Activated B cell treated with CpG ODN at 0.5 μM for 24 hours (primary cell): ENCODE data around the gene LY6G6F. TPM values are rescaled to one million over a fixed set of nuclear protein-coding genes. Genes with fewer than 3 reads are reported as not detected.

Source experiments
- ATAC-seq: fragments of 200-7000 bp; cut with Tn5 transposase; one replicate; pipeline ENCODE4 v1.10.0; 2021; ENCODE audit warnings: low read depth, mild to moderate bottlenecking, moderate library complexity
- CTCF ChIA-PET: fragments of 350-600 bp; sonication (Branson Sonifier 250); formaldehyde crosslinking; loops from one replicate; lab custom pipeline; 2021; ENCODE audit warnings: antibody characterized with exemption; lab: Charles Lee
- POLR2A ChIA-PET: fragments of 350-600 bp; sonication (Branson Sonifier 250); formaldehyde crosslinking; loops from one replicate; lab custom pipeline; 2021; ENCODE audit warnings: antibody characterized with exemption; lab: Charles Lee
- DNase-seq: peaks from one replicate; pipeline ENCODE4 v3.0.0; 2022
- H3K27ac Mint-ChIP-seq: one replicate; pipeline ENCODE4 v1.8.0; 2020; ENCODE audit warnings: mixed read lengths
- H3K27me3 Mint-ChIP-seq: one replicate; pipeline ENCODE4 v1.8.0; 2021; ENCODE audit warnings: mixed read lengths
- H3K36me3 Mint-ChIP-seq: one replicate; pipeline ENCODE4 v1.8.0; 2021; ENCODE audit warnings: low read depth, mixed read lengths
- H3K4me1 Mint-ChIP-seq: one replicate; pipeline ENCODE4 v1.8.0; 2021; ENCODE audit warnings: mixed read lengths
- H3K4me3 Mint-ChIP-seq: one replicate; pipeline ENCODE4 v1.8.0; 2020; ENCODE audit warnings: mild to moderate bottlenecking, mixed read lengths
- H3K9me3 Mint-ChIP-seq: one replicate; pipeline ENCODE4 v1.8.0; 2020; ENCODE audit warnings: mixed read lengths
- intact Hi-C: fragments of 100-400 bp; cut with micrococcal nuclease; formaldehyde crosslinking; loops from one replicate; pipeline ENCODE4 v1.15.1; 2024
- total RNA-seq: library from RNA; stranded (reverse); gene quantifications from 2 replicates; pipeline ENCODE4 v1.2.3, GENCODE V29; 2022
- TF ChIP-seq, protein P1 (sequence below): fragments of 200-600 bp; IDR thresholded peaks from one replicate; pipeline ENCODE4 v1.8.0; 2022; ENCODE audit warnings: antibody characterized with exemption, mild to moderate bottlenecking

LY6G6F gene
- total RNA-seq, 1 donor from 2014 or later = not detected

- CTCF ChIA-PET = no interaction called here
- TF ChIP-seq, protein P1, sequence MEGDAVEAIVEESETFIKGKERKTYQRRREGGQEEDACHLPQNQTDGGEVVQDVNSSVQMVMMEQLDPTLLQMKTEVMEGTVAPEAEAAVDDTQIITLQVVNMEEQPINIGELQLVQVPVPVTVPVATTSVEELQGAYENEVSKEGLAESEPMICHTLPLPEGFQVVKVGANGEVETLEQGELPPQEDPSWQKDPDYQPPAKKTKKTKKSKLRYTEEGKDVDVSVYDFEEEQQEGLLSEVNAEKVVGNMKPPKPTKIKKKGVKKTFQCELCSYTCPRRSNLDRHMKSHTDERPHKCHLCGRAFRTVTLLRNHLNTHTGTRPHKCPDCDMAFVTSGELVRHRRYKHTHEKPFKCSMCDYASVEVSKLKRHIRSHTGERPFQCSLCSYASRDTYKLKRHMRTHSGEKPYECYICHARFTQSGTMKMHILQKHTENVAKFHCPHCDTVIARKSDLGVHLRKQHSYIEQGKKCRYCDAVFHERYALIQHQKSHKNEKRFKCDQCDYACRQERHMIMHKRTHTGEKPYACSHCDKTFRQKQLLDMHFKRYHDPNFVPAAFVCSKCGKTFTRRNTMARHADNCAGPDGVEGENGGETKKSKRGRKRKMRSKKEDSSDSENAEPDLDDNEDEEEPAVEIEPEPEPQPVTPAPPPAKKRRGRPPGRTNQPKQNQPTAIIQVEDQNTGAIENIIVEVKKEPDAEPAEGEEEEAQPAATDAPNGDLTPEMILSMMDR = no peak
- H3K36me3 Mint-ChIP-seq = peaks cover 25% of the 10 kb centered on the region
- H3K27me3 Mint-ChIP-seq = no peaks in the 10 kb centered on the region
- no peak overlapping the region for H3K27ac Mint-ChIP-seq
- no peaks in the 10 kb centered on the region for H3K4me1 Mint-ChIP-seq
- POLR2A ChIA-PET = no interaction called here
- H3K4me3 Mint-ChIP-seq = no peak overlapping the region
- DNase-seq (no peak), ATAC-seq (no peak)
- intact Hi-C loops = no loop called here
- H3K9me3 Mint-ChIP-seq = no peaks in the 10 kb centered on the region
Measured at GRCh38 chr6:31758281-31758680, 51.6 kb downstream of the LY6G6F start.

Other genes starting within 250 kb of the LY6G6F start
- gene MICB, start 208.7 kb upstream of the LY6G6F start, total RNA-seq = 17.2 and 17.6 TPM in 2 replicates
- not detected in 2 replicates for gene MCCD1, start 177.9 kb upstream of the LY6G6F start, total RNA-seq
- 431 and 484 TPM in 2 replicates for gene DDX39B, start 164.9 kb upstream of the LY6G6F start, total RNA-seq
- 1.9 and 3.2 TPM in 2 replicates for gene ATP6V1G2, start 160.3 kb upstream of the LY6G6F start, total RNA-seq
- gene NFKBIL1, start 159.3 kb upstream of the LY6G6F start, total RNA-seq = 11.7 and 16.7 TPM in 2 replicates
- 60.4 and 66.0 TPM in 2 replicates for gene LTA, start 134.6 kb upstream of the LY6G6F start, total RNA-seq
- 135 and 139 TPM in 2 replicates for gene TNF, start 131.3 kb upstream of the LY6G6F start, total RNA-seq
- 155 and 177 TPM in 2 replicates for gene LTB, start 124.4 kb upstream of the LY6G6F start, total RNA-seq
- 7.8 and 8.4 TPM in 2 replicates for gene LST1, start 120.6 kb upstream of the LY6G6F start, total RNA-seq
- 10.0 and 11.2 TPM in 2 replicates for gene NCR3, start 113.9 kb upstream of the LY6G6F start, total RNA-seq
- gene AIF1, start 91.6 kb upstream of the LY6G6F start, total RNA-seq = 1.4 and 2.0 TPM in 2 replicates
- 246 and 283 TPM in 2 replicates for gene PRRC2A, start 86.2 kb upstream of the LY6G6F start, total RNA-seq
- 309 and 327 TPM in 2 replicates for gene BAG6, start 54.2 kb upstream of the LY6G6F start, total RNA-seq
- 2.2 and 2.4 TPM in 2 replicates for gene APOM, start 51.0 kb upstream of the LY6G6F start, total RNA-seq
- 29.0 and 29.3 TPM in 2 replicates for gene C6orf47, start 46.1 kb upstream of the LY6G6F start, total RNA-seq
- 23.0 and 24.2 TPM in 2 replicates for gene GPANK1, start 41.9 kb upstream of the LY6G6F start, total RNA-seq
- 190 and 191 TPM in 2 replicates for gene CSNK2B, start 40.8 kb upstream of the LY6G6F start, total RNA-seq
- 23.2 and 33.1 TPM in 2 replicates for gene LY6G5B, start 36.9 kb upstream of the LY6G6F start, total RNA-seq
- gene LY6G5C, start 25.8 kb upstream of the LY6G6F start, total RNA-seq = 0.29 and 0.73 TPM in 2 replicates
- 49.3 and 59.1 TPM in 2 replicates for gene ABHD16A, start 3.5 kb upstream of the LY6G6F start, total RNA-seq
- not detected in 2 replicates for gene LY6G6D, start 8.5 kb downstream of the LY6G6F start, total RNA-seq
- gene LY6G6C, start 14.9 kb downstream of the LY6G6F start, total RNA-seq = not detected in 2 replicates
- gene MPIG6B, start 16.5 kb downstream of the LY6G6F start, total RNA-seq = 0.12 TPM in 1 of 2 replicates, not detected in the other
- gene DDAH2, start 22.4 kb downstream of the LY6G6F start, total RNA-seq = 30.7 and 32.5 TPM in 2 replicates
- 374 and 397 TPM in 2 replicates for gene CLIC1, start 29.7 kb downstream of the LY6G6F start, total RNA-seq
- gene MSH5, start 33.1 kb downstream of the LY6G6F start, total RNA-seq = 35.4 and 47.3 TPM in 2 replicates
- 7.7 and 9.0 TPM in 2 replicates for gene SAPCD1, start 55.8 kb downstream of the LY6G6F start, total RNA-seq
- gene VWA7, start 70.5 kb downstream of the LY6G6F start, total RNA-seq = 1.6 and 2.9 TPM in 2 replicates
- gene VARS1, start 88.9 kb downstream of the LY6G6F start, total RNA-seq = 136 and 140 TPM in 2 replicates
- 61.8 and 68.6 TPM in 2 replicates for gene LSM2, start 100.1 kb downstream of the LY6G6F start, total RNA-seq
- gene HSPA1L, start 108.4 kb downstream of the LY6G6F start, total RNA-seq = 1.2 and 2.1 TPM in 2 replicates
- gene HSPA1A, start 108.7 kb downstream of the LY6G6F start, total RNA-seq = 27.1 and 28.1 TPM in 2 replicates
- 23.7 and 30.4 TPM in 2 replicates for gene HSPA1B, start 120.9 kb downstream of the LY6G6F start, total RNA-seq
- 18.3 and 19.2 TPM in 2 replicates for gene NEU1, start 156.0 kb downstream of the LY6G6F start, total RNA-seq
- 0.17 TPM in 1 of 2 replicates, not detected in the other for gene SLC44A4, start 172.1 kb downstream of the LY6G6F start, total RNA-seq
- 49.9 and 58.4 TPM in 2 replicates for gene EHMT2, start 190.8 kb downstream of the LY6G6F start, total RNA-seq
- gene ZBTB12, start 195.2 kb downstream of the LY6G6F start, total RNA-seq = 4.8 and 5.5 TPM in 2 replicates
- gene C2, start 220.9 kb downstream of the LY6G6F start, total RNA-seq = 0.78 and 0.95 TPM in 2 replicates
- 0.29 TPM in 1 of 2 replicates, not detected in the other for gene CFB, start 239.2 kb downstream of the LY6G6F start, total RNA-seq